AG04449 (cell line): ENCODE data around the gene CAPN5.

Experiments
- CTCF ChIA-PET: fragments of 350-600 bp; formaldehyde crosslinking; extraction: SDS; loops from one replicate; lab custom pipeline; 2021; ENCODE audit warnings: antibody characterized with exemption; lab: Yijun Ruan, JAX
- POLR2A ChIA-PET: fragments of 400-600, 350-600 bp; formaldehyde crosslinking; extraction: SDS; loops from one replicate; lab custom pipeline; 2020; ENCODE audit warnings: antibody characterized with exemption, inconsistent platforms; lab: Yijun Ruan, JAX
- DNase-seq: peaks from one replicate; pipeline ENCODE4 v3.0.0-alpha.2; 2010; ENCODE audit warnings: low read depth, low spot score
- H3K4me3 ChIP-seq: 2 replicates; pipeline ENCODE4 v1.5.1; 2011; ENCODE audit warnings: low read depth, mild to moderate bottlenecking, control low read depth, low read length
- CTCF ChIP-seq: IDR thresholded peaks from one replicate; pipeline ENCODE4 v1.5.1; 2011; ENCODE audit warnings: mild to moderate bottlenecking, moderate library complexity, low read length, control low read depth, inconsistent platforms; ENCODE audit not compliant: insufficient read depth; ENCODE audit errors: missing control alignments

CAPN5 gene

GRCh38 chr11:77115181-77115611, 48.4 kb downstream of the CAPN5 start:
- H3K4me3 ChIP-seq: no peak overlapping the region
- TF ChIP-seq CTCF: peak; percentile 4
- DNase-seq: no peak
- POLR2A ChIA-PET: interaction anchor here (0.6 kb wide), 1 partner anchor 183 kb away, joined by 3 read pairs; no protein-coding TSS in a partner anchor
- CTCF ChIA-PET: interaction anchor here (0.9 to 17.5 kb wide), 13 partner anchors 10 to 433 kb away, joined by 3 to 273 read pairs (median 6); partner anchors contain the start of gene MYO7A

- TF ChIP-seq CTCF: no peak
- no peak for DNase-seq
- POLR2A ChIA-PET: interaction anchor here (0.6 kb wide), 1 partner anchor 183 kb away, joined by 3 read pairs; no protein-coding TSS in a partner anchor
- CTCF ChIA-PET: interaction anchor here (1.4 to 17.5 kb wide), 6 partner anchors 9 to 433 kb away, joined by 4 to 273 read pairs (median 10); partner anchors contain the start of gene MYO7A
- H3K4me3 ChIP-seq: no peak overlapping the region
Observed at GRCh38 chr11:77115956-77116355, 49.2 kb downstream of the CAPN5 start.

GRCh38 chr11:77117492-77117891, 50.7 kb downstream of the CAPN5 start:
- ChIA-PET CTCF (interaction anchor here (1.2 to 14.0 kb wide), 5 partner anchors 8 to 70 kb away, joined by 3 to 209 read pairs (median 5); partner anchors contain the start of gene MYO7A), POLR2A (no interaction called here)
- no peak for DNase-seq
- TF ChIP-seq CTCF: no peak
- no peak overlapping the region for H3K4me3 ChIP-seq

- no peak for DNase-seq
- no peak for TF ChIP-seq CTCF
- ChIA-PET POLR2A (no interaction called here), CTCF (interaction anchor here (1.2 to 14.0 kb wide), 4 partner anchors 7 to 22 kb away, joined by 3 to 209 read pairs (median 5); partner anchors contain the start of gene MYO7A)
- no peak overlapping the region for H3K4me3 ChIP-seq
Observed at GRCh38 chr11:77118086-77118485, 51.3 kb downstream of the CAPN5 start.

- no peak overlapping the region for H3K4me3 ChIP-seq
- CTCF ChIA-PET: interaction anchor here (1.2 to 14.0 kb wide), 5 partner anchors 3 to 23 kb away, joined by 3 to 209 read pairs (median 5); partner anchors contain the start of gene MYO7A
- no peak for TF ChIP-seq CTCF
- DNase-seq: no peak
- POLR2A ChIA-PET: no interaction called here
Observed at GRCh38 chr11:77118971-77119370, 52.2 kb downstream of the CAPN5 start.

GRCh38 chr11:77119531-77119936, 52.8 kb downstream of the CAPN5 start:
- no peak for DNase-seq
- CTCF ChIA-PET: interaction anchor here (1.2 to 14.0 kb wide), 3 partner anchors 4 to 72 kb away, joined by 3 to 209 read pairs (median 209); partner anchors contain the start of gene MYO7A
- POLR2A ChIA-PET: no interaction called here
- no peak overlapping the region for H3K4me3 ChIP-seq
- TF ChIP-seq CTCF: no peak
